HepG2 (cell line): ENCODE measurements around the gene ASB7. TPM values are rescaled to one million over a fixed set of nuclear protein-coding genes. Genes with fewer than 3 reads are reported as not detected.

ENCODE experiments used
- ATAC-seq: fragments of 200-7000 bp; cut with Tn5 transposase; 3 replicates; pipeline ENCODE4 v1.9.1; 2020; ENCODE audit warnings: mild to moderate bottlenecking, moderate library complexity
- BruUV-seq: library from RNA; stranded (reverse); fragments of 400-500 nt; replicated peaks from 2 replicates; lab custom pipeline; 2021; lab: Mats Ljungman, UMichigan
- CTCF ChIA-PET: fragments of 300-600 bp; formaldehyde crosslinking; extraction: SDS; loops from one replicate; lab custom pipeline; 2021; ENCODE audit warnings: low total read pairs, inconsistent platforms, low intra/inter-chr PET ratio; lab: Yijun Ruan, JAX
- POLR2A ChIA-PET: fragments of 350-600 bp; sonication (Branson Sonifier 250); formaldehyde crosslinking; loops from one replicate; lab custom pipeline; 2020; ENCODE audit warnings: antibody characterized with exemption, inconsistent platforms; lab: Yijun Ruan, JAX
- DNase-seq: peaks from one replicate; pipeline ENCODE4 v3.0.0-alpha.2; 2015; ENCODE audit warnings: low spot score
- FAIRE-seq: peaks from 3 replicates; lab custom pipeline; 2011; peaks lifted over from hg19 to GRCh38; lab: Jason Lieb, UNC
- H2AFZ ChIP-seq: one replicate; pipeline ENCODE4 v1.6.1; 2011; ENCODE audit warnings: low read length, inconsistent platforms
- H3K27ac ChIP-seq: fragments of 300-600 bp; 3 replicates; pipeline ENCODE4 v1.8.0; 2011; ENCODE audit warnings: mixed run types, mild to moderate bottlenecking, mixed read lengths, low read length, inconsistent platforms; ENCODE audit not compliant: insufficient read depth; ENCODE audit errors: extremely low read length
- H3K27me3 ChIP-seq, 2 experiments: fragments of 200-600 bp in 1 of 2; 2 replicates in 1 of 2; 3 replicates in 1 of 2; pipeline versions ENCODE4 v1.6.0 to v1.8.0; 2011; ENCODE audit warnings: low read length in 2 of 2, mild to moderate bottlenecking in 2 of 2, moderate library complexity in 2 of 2, inconsistent platforms in 1 of 2; ENCODE audit not compliant: insufficient read depth in 2 of 2, control insufficient read depth in 1 of 2
- H3K36me3 ChIP-seq, 2 experiments: fragments of 200-600 bp in 1 of 2; replicated peaks in 1 of 2; 2 replicates in 1 of 2; 3 replicates in 1 of 2; pipeline versions ENCODE4 v1.5.1 to v1.8.0; 2011; ENCODE audit warnings: low read length in 2 of 2, inconsistent platforms in 1 of 2; ENCODE audit not compliant: insufficient read depth in 2 of 2, control insufficient read depth in 1 of 2
- H3K4me1 ChIP-seq: 2 replicates; pipeline ENCODE4 v1.5.1; 2012; ENCODE audit warnings: low read length, inconsistent platforms; ENCODE audit not compliant: insufficient read depth
- H3K4me2 ChIP-seq: 2 replicates; pipeline ENCODE4 v1.6.0; 2011; ENCODE audit warnings: low read depth, low read length, inconsistent platforms
- H3K4me3 ChIP-seq, 3 experiments: fragments of 200-600 bp in 1 of 3; sonication (generic), shearing (Covaris generic) in 1 of 3; replicated peaks in 1 of 3; 2 replicates each; pipeline ENCODE4 v1.5.1; 2011 to 2016; ENCODE audit warnings: low read length in 3 of 3, inconsistent platforms in 2 of 3, low read depth in 2 of 3, mild to moderate bottlenecking in 2 of 3, control low read depth in 1 of 3, mixed read lengths in 1 of 3; ENCODE audit not compliant: insufficient read depth in 1 of 3
- H3K79me2 ChIP-seq: one replicate; pipeline ENCODE4 v1.6.1; 2011; ENCODE audit warnings: low read length, inconsistent platforms; ENCODE audit not compliant: insufficient read depth
- H3K9ac ChIP-seq: 2 replicates; pipeline ENCODE4 v1.6.0; 2011; ENCODE audit warnings: mild to moderate bottlenecking, low read depth, low read length, inconsistent platforms; ENCODE audit not compliant: insufficient read depth
- H3K9me3 ChIP-seq: 2 replicates; pipeline ENCODE4 v1.5.1; 2012; ENCODE audit warnings: mild to moderate bottlenecking, low read length
- H4K20me1 ChIP-seq: 2 replicates; pipeline ENCODE4 v1.6.0; 2011; ENCODE audit warnings: inconsistent platforms, mild to moderate bottlenecking, low read length, moderate library complexity; ENCODE audit not compliant: insufficient read depth
- FOXK1 ChIP-seq: sonication (generic); formaldehyde crosslinking; IDR thresholded peaks from 2 replicates; pipeline ENCODE4 v1.4.0; 2020; ENCODE audit warnings: low read depth, missing genetic modification reagents, borderline replicate concordance
- KAT8 ChIP-seq: IDR thresholded peaks from 2 replicates; pipeline ENCODE4 v1.6.1; 2016; ENCODE audit warnings: missing genetic modification reagents, missing compliant biosample characterization
- MAF1 ChIP-seq: sonication (generic); formaldehyde crosslinking; IDR thresholded peaks from 2 replicates; pipeline ENCODE4 v1.5.0; 2020; ENCODE audit warnings: missing genetic modification reagents, borderline replicate concordance
- NKX3-1 ChIP-seq: sonication (generic); formaldehyde crosslinking; IDR thresholded peaks from 2 replicates; pipeline ENCODE4 v1.5.0; 2020; ENCODE audit warnings: missing genetic modification reagents
- RFXANK ChIP-seq: IDR thresholded peaks from 2 replicates; pipeline ENCODE4 v1.6.1; 2016
- ZNF33B ChIP-seq: sonication (generic); formaldehyde crosslinking; IDR thresholded peaks from 2 replicates; pipeline ENCODE4 v1.5.1; 2020; ENCODE audit warnings: mild to moderate bottlenecking, missing genetic modification reagents
- WGBS: methylation state at CpG from one replicate; pipeline ENCODE4 v1.1.6; 2017; ENCODE audit warnings: low lambda C conversion rate; 5-methylcytosine and 5-hydroxymethylcytosine counted together
- in situ Hi-C: cut with HindIII; loops from 2 replicates; pipeline ENCODE4 v1.10.0; 2017; ENCODE audit warnings: low pct_unique_long_range_greater_than_20kb; ENCODE audit not compliant: extremely low pct_ligation_motif_present
- intact Hi-C: fragments of 100-400 bp; cut with micrococcal nuclease; formaldehyde crosslinking; loops from one replicate; pipeline ENCODE4 v1.10.0; 2022; ENCODE audit not compliant: unreplicated experiment
- polyA plus RNA-seq, 8 experiments: library from polyadenylated mRNA; depleted of rRNA in 3 of 8; stranded (reverse) in 7 of 8; unstranded in 1 of 8; fragments of >200 nt; fragmentation: Illumina TruSeq in 4 of 8; extraction: Trizol in 4 of 8; gene quantifications; 2 replicates each; pipeline versions ENCODE4 v1.2.1 to v1.2.3, GENCODE V29; 2011 to 2016; ENCODE audit warnings: low read depth in 4 of 8, missing spikeins in 1 of 8, mixed read lengths in 1 of 8; ENCODE audit not compliant: insufficient read depth in 1 of 8
- total RNA-seq, 5 experiments: library from RNA; depleted of rRNA; stranded (reverse); fragments of >200 nt; fragmentation: Illumina TruSeq; extraction: Trizol; gene quantifications; 2 replicates each; pipeline ENCODE4 v1.2.3, GENCODE V29; 2016; ENCODE audit warnings: low read depth in 1 of 5
- TF ChIP-seq, protein P1 (sequence below): sonication (generic); formaldehyde crosslinking; IDR thresholded peaks from 2 replicates; pipeline ENCODE4 v1.4.0; 2020; ENCODE audit warnings: missing genetic modification reagents
- TF ChIP-seq, protein P2 (sequence below): fragments of 450-650 bp; IDR thresholded peaks from 2 replicates; pipeline ENCODE4 v1.6.1; 2017; ENCODE audit warnings: mild to moderate bottlenecking

Gene ASB7
- total and polyA plus RNA-seq, 2 of the 13 experiments (the other 11 are each of a cell fraction or from before 2014, with no cell fraction given), result 7.7 to 12.1 TPM

DNA sequence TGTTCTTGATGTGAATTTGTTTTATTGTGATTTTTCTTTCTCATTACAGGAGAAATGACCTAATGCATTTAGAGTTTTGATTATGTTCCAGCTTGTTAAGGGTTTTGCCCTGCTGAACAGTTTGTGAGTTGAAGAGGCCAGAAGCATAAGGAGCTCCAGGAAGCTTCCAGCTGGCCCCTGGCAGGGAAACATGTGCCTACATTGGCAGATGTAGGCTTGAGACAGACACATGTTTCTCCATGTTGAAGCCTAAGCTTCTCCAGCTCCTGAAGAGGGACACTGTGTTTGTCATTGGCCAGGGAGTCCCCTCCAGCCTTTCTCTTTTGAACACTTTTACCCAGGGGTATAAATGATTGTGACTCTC, 88.4 kb downstream of the ASB7 start:
- intact Hi-C loops (no loop called here), in situ Hi-C loops (no loop called here)
- H2AFZ ChIP-seq, result no peak overlapping the region
- FAIRE-seq (no peak), DNase-seq (no peak), ATAC-seq (no peak)
- ChIA-PET POLR2A (no interaction called here), CTCF (no interaction called here)
- TF ChIP-seq, protein P1, sequence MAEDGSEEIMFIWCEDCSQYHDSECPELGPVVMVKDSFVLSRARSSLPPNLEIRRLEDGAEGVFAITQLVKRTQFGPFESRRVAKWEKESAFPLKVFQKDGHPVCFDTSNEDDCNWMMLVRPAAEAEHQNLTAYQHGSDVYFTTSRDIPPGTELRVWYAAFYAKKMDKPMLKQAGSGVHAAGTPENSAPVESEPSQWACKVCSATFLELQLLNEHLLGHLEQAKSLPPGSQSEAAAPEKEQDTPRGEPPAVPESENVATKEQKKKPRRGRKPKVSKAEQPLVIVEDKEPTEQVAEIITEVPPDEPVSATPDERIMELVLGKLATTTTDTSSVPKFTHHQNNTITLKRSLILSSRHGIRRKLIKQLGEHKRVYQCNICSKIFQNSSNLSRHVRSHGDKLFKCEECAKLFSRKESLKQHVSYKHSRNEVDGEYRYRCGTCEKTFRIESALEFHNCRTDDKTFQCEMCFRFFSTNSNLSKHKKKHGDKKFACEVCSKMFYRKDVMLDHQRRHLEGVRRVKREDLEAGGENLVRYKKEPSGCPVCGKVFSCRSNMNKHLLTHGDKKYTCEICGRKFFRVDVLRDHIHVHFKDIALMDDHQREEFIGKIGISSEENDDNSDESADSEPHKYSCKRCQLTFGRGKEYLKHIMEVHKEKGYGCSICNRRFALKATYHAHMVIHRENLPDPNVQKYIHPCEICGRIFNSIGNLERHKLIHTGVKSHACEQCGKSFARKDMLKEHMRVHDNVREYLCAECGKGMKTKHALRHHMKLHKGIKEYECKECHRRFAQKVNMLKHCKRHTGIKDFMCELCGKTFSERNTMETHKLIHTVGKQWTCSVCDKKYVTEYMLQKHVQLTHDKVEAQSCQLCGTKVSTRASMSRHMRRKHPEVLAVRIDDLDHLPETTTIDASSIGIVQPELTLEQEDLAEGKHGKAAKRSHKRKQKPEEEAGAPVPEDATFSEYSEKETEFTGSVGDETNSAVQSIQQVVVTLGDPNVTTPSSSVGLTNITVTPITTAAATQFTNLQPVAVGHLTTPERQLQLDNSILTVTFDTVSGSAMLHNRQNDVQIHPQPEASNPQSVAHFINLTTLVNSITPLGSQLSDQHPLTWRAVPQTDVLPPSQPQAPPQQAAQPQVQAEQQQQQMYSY (CRISPR knock-in tag), result no peak
- no peak for TF ChIP-seq NKX3-1 (CRISPR knock-in tag)
- H3K4me1 ChIP-seq, result no peaks in the 10 kb centered on the region
- H4K20me1 ChIP-seq, result no peaks in the 10 kb centered on the region
- no peak overlapping the region for H3K4me2 ChIP-seq
- H3K79me2 ChIP-seq, result no peaks in the 10 kb centered on the region
- no peak overlapping the region for H3K9ac ChIP-seq
- H3K27me3 ChIP-seq, result peaks cover 2 to 8% of the 10 kb centered on the region in 2 experiments; a peak in 1 of 5 replicates
- no peak overlapping the region for H3K4me3 ChIP-seq
- H3K27ac ChIP-seq, result no peak overlapping the region
- peaks cover 14% of the 10 kb centered on the region for H3K9me3 ChIP-seq
- no TSS peak for BruUV-seq
- no peaks in the 10 kb centered on the region for H3K36me3 ChIP-seq

DNA sequence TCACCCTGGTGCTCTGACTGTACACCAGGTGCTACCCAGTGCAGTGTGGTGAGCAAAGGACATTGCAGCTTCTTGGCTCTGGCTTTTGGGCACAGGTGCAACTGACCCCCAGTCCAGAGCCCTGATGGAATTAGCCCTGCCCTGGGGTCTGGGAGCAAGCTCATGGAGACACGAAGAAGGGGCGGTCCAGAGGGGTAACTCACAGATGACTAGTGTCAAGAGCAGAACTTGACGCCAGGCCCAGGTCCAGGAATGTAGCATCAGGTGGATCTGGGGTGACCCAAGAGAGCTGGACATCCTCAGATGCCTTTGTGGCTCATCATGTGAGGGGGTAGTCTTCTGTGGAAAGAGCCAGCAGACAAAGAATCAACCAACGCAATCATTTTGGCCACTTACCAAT, 88.9 kb downstream of the ASB7 start:
- peaks cover 14% of the 10 kb centered on the region for H3K9me3 ChIP-seq
- no peaks in the 10 kb centered on the region for H3K36me3 ChIP-seq
- H3K4me1 ChIP-seq, result no peaks in the 10 kb centered on the region
- FAIRE-seq, result no peak
- WGBS, result 70% methylated on average over 4 of the region's 4 CpGs
- peaks cover 2 to 4% of the 10 kb centered on the region in 2 experiments; a peak in 1 of 5 replicates for H3K27me3 ChIP-seq
- H2AFZ ChIP-seq, result no peak overlapping the region
- intact Hi-C loops (no loop called here), in situ Hi-C loops (no loop called here)
- ATAC-seq, result no peak
- H3K9ac ChIP-seq, result no peak overlapping the region
- no peak overlapping the region for H3K4me2 ChIP-seq
- H3K79me2 ChIP-seq, result no peaks in the 10 kb centered on the region
- no peak overlapping the region for H3K4me3 ChIP-seq
- no peak for DNase-seq
- BruUV-seq, result no TSS peak
- H4K20me1 ChIP-seq, result no peaks in the 10 kb centered on the region
- ChIA-PET POLR2A (no interaction called here), CTCF (no interaction called here)
- no peak overlapping the region for H3K27ac ChIP-seq
- TF ChIP-seq, protein P2, sequence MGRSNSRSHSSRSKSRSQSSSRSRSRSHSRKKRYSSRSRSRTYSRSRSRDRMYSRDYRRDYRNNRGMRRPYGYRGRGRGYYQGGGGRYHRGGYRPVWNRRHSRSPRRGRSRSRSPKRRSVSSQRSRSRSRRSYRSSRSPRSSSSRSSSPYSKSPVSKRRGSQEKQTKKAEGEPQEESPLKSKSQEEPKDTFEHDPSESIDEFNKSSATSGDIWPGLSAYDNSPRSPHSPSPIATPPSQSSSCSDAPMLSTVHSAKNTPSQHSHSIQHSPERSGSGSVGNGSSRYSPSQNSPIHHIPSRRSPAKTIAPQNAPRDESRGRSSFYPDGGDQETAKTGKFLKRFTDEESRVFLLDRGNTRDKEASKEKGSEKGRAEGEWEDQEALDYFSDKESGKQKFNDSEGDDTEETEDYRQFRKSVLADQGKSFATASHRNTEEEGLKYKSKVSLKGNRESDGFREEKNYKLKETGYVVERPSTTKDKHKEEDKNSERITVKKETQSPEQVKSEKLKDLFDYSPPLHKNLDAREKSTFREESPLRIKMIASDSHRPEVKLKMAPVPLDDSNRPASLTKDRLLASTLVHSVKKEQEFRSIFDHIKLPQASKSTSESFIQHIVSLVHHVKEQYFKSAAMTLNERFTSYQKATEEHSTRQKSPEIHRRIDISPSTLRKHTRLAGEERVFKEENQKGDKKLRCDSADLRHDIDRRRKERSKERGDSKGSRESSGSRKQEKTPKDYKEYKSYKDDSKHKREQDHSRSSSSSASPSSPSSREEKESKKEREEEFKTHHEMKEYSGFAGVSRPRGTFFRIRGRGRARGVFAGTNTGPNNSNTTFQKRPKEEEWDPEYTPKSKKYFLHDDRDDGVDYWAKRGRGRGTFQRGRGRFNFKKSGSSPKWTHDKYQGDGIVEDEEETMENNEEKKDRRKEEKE, result no peak
- TF ChIP-seq MAF1 (CRISPR knock-in tag), result no peak
- no peak for TF ChIP-seq RFXANK
- TF ChIP-seq FOXK1 (CRISPR knock-in tag), result no peak
- TF ChIP-seq KAT8, result no peak
- no peak for TF ChIP-seq ZNF33B (CRISPR knock-in tag)
- TF ChIP-seq, protein P1 (CRISPR knock-in tag), result no peak
